OCI-LY1 (cell line): ENCODE measurements around the gene PHOX2B.

Experiments
- CTCF ChIP-seq: fragments of 200-600 bp; sonication (generic), shearing (Covaris generic); IDR thresholded peaks from 2 replicates; pipeline ENCODE4 v1.5.1; 2017; ENCODE audit warnings: mild to moderate bottlenecking, antibody characterized with exemption, low read length, moderate library complexity, mixed read lengths
- EZH2 ChIP-seq: fragments of 200-600 bp; sonication (generic), shearing (Covaris generic); IDR thresholded peaks from 2 replicates; pipeline ENCODE4 v1.8.0; 2017; ENCODE audit warnings: borderline replicate concordance, mixed run types, mild to moderate bottlenecking, antibody characterized with exemption, low read length, moderate library complexity, mixed read lengths

GRCh38 chr4:41751449-41752061 is 3.0 kb upstream of the PHOX2B start:
- TF ChIP-seq CTCF (peak; percentile 42; the same call in 1 of the 2 replicates), EZH2 (no peak)
